Cardiac fibroblast (primary cell): Measurements from ENCODE around the gene CCDC32.

ENCODE experiments used
- DNase-seq, 2 donors: peaks; one replicate each; pipeline versions ENCODE4 v3.0.0 to v3.0.0-alpha.2; 2010; ENCODE audit warnings: low read depth in 2 of 2
- H3K4me3 ChIP-seq, 2 donors: replicated peaks in 1 of 2; 1 replicate in 1 of 2; 2 replicates in 1 of 2; pipeline ENCODE4 v1.5.1; 2011; ENCODE audit warnings: low read depth in 2 of 2, low read length in 2 of 2, mild to moderate bottlenecking in 2 of 2, moderate library complexity in 1 of 2
- TF ChIP-seq, protein P1 (sequence below): IDR thresholded peaks from one replicate; pipeline ENCODE4 v1.5.1; 2011; ENCODE audit warnings: low read depth, mild to moderate bottlenecking, low read length, inconsistent platforms

The CCDC32 gene

DNA sequence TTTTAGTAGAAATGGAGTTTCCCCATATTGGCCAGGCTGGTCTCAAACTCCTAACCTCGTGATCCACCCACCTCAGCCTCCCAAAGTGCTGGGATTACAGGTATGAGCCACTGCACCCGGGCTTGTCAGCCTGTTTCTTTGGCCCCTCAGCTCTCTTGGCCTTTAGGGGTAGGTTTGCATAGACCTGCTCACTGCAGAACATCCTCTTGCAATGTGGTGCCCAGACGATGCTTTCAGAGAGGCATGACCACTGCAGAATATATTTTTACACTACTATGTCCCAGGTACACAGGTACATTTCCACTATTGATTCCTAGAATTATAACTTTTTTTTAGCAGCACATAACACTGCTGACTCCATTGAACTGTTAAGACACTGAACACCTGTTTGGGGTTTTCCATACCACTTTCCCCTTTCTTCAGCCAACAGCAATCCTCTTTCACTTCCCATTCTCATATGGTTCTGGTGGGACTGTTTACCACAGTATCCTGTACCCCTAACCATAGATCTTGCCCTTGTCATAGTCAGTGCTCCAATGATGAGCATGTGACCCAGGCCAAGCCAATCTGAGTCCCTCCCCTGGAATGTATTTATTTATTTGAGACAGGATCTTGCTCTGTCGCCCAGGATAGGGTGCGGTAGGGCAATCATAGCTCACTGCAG lies 21.1 kb downstream of the CCDC32 start:
- no peak overlapping the region for H3K4me3 ChIP-seq
- DNase-seq = no peak
- TF ChIP-seq, protein P1, sequence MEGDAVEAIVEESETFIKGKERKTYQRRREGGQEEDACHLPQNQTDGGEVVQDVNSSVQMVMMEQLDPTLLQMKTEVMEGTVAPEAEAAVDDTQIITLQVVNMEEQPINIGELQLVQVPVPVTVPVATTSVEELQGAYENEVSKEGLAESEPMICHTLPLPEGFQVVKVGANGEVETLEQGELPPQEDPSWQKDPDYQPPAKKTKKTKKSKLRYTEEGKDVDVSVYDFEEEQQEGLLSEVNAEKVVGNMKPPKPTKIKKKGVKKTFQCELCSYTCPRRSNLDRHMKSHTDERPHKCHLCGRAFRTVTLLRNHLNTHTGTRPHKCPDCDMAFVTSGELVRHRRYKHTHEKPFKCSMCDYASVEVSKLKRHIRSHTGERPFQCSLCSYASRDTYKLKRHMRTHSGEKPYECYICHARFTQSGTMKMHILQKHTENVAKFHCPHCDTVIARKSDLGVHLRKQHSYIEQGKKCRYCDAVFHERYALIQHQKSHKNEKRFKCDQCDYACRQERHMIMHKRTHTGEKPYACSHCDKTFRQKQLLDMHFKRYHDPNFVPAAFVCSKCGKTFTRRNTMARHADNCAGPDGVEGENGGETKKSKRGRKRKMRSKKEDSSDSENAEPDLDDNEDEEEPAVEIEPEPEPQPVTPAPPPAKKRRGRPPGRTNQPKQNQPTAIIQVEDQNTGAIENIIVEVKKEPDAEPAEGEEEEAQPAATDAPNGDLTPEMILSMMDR = no peak

DNA sequence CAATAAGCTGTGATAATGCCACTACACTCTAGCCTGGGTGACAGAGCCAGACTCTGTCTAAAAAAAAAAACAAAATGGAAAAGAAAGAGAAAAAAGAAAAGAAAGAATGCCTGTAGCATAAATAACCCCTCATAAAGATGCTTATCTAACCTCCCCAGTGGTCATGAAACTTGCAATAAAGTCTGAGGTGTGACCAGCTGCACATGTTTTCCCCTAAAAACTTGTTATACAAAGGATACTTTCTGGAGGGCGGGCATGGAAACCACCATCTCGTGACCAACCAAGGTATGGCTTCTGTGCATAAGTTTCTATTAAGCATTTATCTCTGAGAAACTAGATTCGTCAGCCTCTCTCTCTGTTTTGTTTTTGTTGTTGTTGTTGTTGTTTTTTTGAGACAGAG lies 21.8 kb downstream of the CCDC32 start:
- TF ChIP-seq, protein P1 = no peak
- no peak for DNase-seq
- no peak overlapping the region for H3K4me3 ChIP-seq

DNA sequence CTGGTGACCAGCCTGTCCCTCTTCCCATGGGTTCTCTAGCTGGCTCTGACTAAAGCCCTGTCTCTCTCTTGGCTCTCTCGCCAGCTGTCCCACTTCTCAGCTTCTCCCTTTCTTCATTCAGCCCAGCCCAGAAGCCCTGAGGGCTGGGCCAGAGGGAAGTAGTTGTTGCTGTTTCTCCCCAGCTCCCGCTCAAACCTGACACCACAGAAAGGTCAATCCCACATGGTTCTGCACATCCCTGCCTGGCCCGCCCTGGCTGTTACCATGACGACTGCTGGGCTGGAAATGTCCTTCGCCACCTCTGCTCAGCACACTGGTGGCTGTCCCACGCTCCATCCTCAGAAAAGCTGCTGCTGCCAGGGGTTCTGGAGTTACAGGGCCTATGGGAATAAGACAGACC lies 25.9 kb downstream of the CCDC32 start:
- no peak overlapping the region for H3K4me3 ChIP-seq
- TF ChIP-seq, protein P1 = no peak
- no peak for DNase-seq

DNA sequence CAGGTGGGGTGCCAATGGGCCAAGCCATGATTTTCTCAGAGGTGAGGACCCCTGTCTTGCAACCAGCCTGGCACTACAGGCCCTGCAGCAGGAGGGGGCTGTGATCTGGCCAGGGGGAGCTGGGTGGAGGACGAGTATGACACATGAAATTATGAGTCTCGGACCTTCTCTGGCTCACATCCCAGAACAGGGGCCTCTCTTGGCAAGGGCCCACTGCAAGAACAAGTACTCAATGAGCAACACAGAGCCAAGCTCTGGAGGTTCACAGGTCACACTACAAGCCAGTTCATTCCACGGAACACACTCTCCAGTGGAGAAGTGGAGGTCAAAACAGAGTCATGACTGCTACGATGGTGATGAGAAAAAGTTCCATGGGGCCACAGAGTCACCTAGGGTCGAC lies 28.3 kb downstream of the CCDC32 start:
- TF ChIP-seq, protein P1 = no peak
- peak; percentile 64 to 72 for DNase-seq
- no peak overlapping the region for H3K4me3 ChIP-seq

DNA sequence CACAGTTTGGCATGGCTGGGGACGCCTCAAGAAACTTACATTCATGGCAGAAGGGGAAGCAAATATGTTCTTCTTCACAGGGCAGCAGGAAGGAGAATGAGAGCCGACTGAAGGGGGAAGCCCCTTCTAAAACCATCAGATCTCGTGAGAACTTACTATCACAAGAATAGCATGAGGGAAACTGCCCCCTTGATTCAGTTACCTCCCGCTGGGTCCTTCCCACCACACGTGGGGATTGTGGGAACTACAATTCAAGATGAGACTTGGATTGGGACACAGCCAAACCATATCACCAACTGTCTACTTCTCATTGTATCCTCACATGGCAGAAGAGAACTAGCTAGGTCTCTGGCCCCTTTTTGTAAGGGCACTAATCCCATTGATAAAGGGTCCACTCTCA lies 30.5 kb downstream of the CCDC32 start:
- no peak overlapping the region for H3K4me3 ChIP-seq
- no peak for DNase-seq
- TF ChIP-seq, protein P1 = no peak

DNA sequence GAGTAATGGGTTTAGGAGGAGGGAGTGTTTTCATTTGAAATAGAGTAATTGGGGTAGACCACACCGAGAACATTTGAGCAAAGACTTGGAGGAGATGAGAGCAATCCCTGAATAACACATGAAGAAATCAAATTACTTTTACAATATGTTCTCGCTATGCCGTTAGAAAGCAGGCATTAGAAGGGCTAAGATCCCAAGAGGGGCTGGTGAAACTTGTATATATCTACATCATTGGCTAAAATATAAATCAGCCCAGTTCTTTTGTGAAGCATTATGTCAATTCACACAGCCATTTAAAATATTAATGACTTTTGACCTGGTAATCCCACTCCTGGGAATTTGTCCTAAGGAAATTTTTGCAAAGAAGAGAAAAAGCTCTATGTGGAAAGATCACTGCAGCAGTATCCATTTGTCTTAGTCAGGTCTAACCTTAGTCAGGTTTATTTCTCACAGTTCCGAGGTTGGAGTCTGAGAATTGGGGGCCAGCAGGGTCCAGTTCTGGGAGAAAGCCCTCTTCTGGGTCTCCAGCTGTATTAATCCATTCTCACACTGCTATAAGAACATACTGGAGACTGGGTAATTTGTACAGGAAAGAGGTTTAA lies 31.0 kb downstream of the CCDC32 start:
- TF ChIP-seq, protein P1 = no peak
- no peak for DNase-seq
- H3K4me3 ChIP-seq = no peak overlapping the region
